GM18499 (cell line): ENCODE results near the gene NES.

Experiments used
- ATAC-seq: cut with Tn5 transposase; IDR thresholded peaks from one replicate; pipeline ENCODE4 v1.9.1; 2021; ENCODE audit warnings: moderate number of reproducible peaks; ENCODE audit not compliant: insufficient read depth, unreplicated experiment

NES gene

DNA sequence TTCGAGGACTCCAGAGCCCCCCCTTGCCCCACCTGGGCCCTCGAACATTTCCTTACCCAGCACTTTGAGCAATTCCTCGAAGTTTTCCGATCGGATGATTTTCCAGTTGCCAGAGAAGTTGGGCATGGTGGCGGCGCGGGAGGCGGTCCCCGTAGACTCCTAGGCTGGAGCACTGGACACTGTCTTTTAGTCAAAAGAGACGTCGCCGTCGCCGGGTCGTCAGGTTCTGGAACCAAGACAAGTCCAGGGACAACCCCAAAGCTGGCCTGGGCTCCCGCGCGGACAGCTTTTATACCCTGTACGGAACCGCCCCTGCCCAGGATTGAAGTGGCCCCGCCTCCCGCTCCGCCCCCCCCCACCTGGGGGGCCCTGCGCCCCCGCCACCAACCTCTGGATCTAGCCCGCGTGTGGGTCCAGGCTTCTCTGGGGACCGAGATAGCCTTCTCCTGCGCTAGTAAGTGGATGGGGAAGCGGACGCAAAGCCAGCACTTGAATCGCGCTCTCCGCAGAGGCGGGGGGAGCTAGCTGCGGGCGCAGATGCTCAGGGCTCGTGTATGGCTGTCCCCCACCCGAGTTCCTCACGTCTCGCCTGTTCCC is 28.2 kb upstream of the NES start, which contains the start of gene CRABP2:
TSS of gene CRABP2 (minus strand) at position 263 of the 597 bp plus-strand sequence. CDS start at position 126, 137 bp downstream.
- ATAC-seq: no peak

- ATAC-seq: no peak
These were observed 27.7 kb upstream of the NES start for GRCh38 chr1:156704930-156705320.

- no peak for ATAC-seq
These were observed 27.0 kb upstream of the NES start for GRCh38 chr1:156704166-156704711.

GRCh38 chr1:156703741-156704140 is 26.5 kb upstream of the NES start:
- ATAC-seq: no peak

DNA sequence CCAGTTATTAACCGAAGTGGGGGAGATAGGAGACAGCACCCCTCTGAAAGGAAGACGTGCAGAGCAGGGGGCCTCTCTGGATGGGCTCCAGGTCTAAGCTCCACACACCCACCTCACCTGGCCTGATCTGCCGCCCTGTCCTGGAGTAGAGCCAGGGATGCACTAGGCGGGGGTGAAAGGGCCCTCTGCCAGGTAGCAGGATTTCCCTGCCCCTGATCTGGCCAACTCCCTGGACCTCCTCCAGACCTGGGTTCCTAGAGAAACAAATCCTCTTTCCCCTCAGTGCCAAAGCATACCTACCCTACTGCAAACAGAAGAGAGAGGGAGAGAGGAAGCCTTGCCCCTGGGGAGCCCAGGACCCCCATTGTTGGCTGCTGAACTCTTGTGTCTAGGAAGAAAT is 26.1 kb upstream of the NES start:
- no peak for ATAC-seq

GRCh38 chr1:156700736-156701531 is 23.7 kb upstream of the NES start:
- no peak for ATAC-seq

- no peak for ATAC-seq
These were observed 21.8 kb upstream of the NES start for GRCh38 chr1:156698995-156699394.

- no peak for ATAC-seq
These were observed 20.3 kb upstream of the NES start for GRCh38 chr1:156697481-156697880.

DNA sequence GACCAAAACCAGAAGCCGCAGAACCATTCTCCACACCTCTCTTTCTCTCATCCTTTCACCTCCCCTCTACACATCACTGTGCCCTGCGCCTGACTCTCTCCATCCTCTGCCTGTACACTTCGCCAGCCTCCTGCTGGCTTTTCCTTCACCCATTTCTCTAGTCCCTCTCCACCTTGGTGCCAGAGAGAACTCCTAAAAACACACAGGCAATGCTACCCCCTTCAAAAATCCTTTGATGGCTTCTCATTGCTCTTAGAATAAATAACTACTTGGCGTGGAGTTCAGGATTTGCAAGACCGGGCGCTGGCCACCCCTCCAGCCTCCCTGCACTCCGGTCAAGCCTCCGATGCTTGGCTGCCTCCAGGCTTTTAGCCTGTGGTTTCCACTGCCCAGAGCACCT is 19.5 kb upstream of the NES start:
- ATAC-seq: no peak

DNA sequence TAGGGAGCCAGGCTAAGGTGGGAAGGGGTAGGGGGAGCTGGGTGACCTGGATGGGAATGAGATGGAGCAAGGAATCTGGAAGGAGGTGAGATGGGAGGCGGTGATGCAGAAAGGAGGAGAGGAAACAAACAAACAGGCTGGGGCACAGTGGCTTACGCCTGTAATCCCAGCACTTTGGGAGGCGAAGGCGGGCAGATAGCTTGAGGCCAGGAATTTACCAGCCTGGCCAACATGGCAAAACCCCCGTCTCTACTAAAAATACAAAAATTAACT is 17.4 kb upstream of the NES start:
- no peak for ATAC-seq

GRCh38 chr1:156693848-156694689 is 16.9 kb upstream of the NES start:
- ATAC-seq: no peak

- ATAC-seq: no peak
These were observed 16.0 kb upstream of the NES start for GRCh38 chr1:156692925-156693847.

- no peak for ATAC-seq
These were observed 15.3 kb upstream of the NES start for GRCh38 chr1:156692441-156692924.

- no peak for ATAC-seq
These were observed 14.6 kb upstream of the NES start for GRCh38 chr1:156691665-156692440.

- ATAC-seq: no peak
These were observed 14.0 kb upstream of the NES start for GRCh38 chr1:156691191-156691590.

GRCh38 chr1:156690675-156691036 is 13.4 kb upstream of the NES start:
- no peak for ATAC-seq

DNA sequence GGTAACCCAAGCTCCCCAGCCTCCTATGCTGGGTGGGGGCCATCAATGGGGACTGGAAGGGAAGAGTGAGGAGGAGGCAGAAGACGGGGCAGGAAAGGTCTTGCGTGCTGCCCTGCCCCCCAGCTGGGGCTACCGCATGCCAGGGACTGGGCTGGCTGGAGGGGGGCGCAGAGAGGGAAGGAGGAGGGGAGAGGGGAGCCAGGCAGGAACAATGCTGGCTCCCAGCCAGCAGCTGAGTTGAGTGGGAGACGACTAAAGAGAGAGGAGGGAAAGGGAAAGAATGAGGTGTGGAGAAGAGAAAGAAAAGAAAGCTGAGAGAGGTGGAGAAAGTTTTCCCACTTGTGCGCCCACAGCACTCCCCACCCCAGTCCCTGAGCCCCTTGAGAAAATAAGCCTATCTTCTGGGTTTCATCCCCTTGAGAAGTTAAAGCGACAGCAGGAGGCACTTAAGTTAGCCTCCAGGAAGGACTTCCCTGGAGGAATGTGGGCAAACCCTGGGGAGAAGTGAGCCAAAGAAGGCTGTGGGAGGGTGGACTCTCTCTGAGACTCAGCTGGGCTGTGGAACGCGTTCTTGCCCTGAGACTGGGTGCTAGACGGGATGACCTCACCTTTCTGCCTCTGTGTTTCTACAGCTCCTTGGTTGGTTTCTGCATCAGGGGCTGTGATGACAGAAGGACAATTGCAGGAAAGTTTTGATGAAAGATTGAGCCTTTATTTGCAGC is 12.9 kb upstream of the NES start:
- ATAC-seq: no peak
